GM19193 (cell line): ENCODE data around the gene ABCC9.

Experiments used
- POLR2A ChIP-seq: IDR thresholded peaks from 4 replicates; pipeline ENCODE4 v1.6.1; 2011; ENCODE audit not compliant: insufficient read depth, insufficient read length; ENCODE audit errors: extremely low read depth

ABCC9 gene

GRCh38 chr12:21815306-21816062, 125.7 kb downstream of the ABCC9 start:
- no peak for TF ChIP-seq POLR2A

GRCh38 chr12:21814814-21815213, 126.4 kb downstream of the ABCC9 start:
- no peak for TF ChIP-seq POLR2A

- TF ChIP-seq POLR2A, result no peak
Observed at GRCh38 chr12:21814327-21814726, 126.9 kb downstream of the ABCC9 start.

GRCh38 chr12:21813751-21814150, 127.5 kb downstream of the ABCC9 start:
- TF ChIP-seq POLR2A, result no peak

GRCh38 chr12:21813125-21813524, 128.1 kb downstream of the ABCC9 start:
- no peak for TF ChIP-seq POLR2A

- TF ChIP-seq POLR2A, result no peak
Observed at GRCh38 chr12:21809100-21809499, 132.1 kb downstream of the ABCC9 start.

- TF ChIP-seq POLR2A, result no peak
Observed at GRCh38 chr12:21806255-21806654, 135.0 kb downstream of the ABCC9 start.

GRCh38 chr12:21801522-21802288, 139.5 kb downstream of the ABCC9 start:
- no peak for TF ChIP-seq POLR2A

- no peak for TF ChIP-seq POLR2A
Observed at GRCh38 chr12:21800011-21800410, 141.2 kb downstream of the ABCC9 start.

- TF ChIP-seq POLR2A, result no peak
Observed at GRCh38 chr12:21797539-21797938, 143.7 kb downstream of the ABCC9 start.

GRCh38 chr12:21795648-21796328, 145.4 kb downstream of the ABCC9 start:
- TF ChIP-seq POLR2A, result no peak

- TF ChIP-seq POLR2A, result no peak
Observed at GRCh38 chr12:21788089-21788983, 152.9 kb downstream of the ABCC9 start.

- TF ChIP-seq POLR2A, result no peak
Observed at GRCh38 chr12:21786041-21786531, 155.1 kb downstream of the ABCC9 start.

- no peak for TF ChIP-seq POLR2A
Observed at GRCh38 chr12:21780786-21781185, 160.4 kb downstream of the ABCC9 start.
